Putamen (tissue), 1 donor: ENCODE data around the gene CBY3.
A peak's percentile ranks its signal among the peaks of the same experiment; 100 is the strongest.
"Not testable (repeated sequence)": the region's sequence is repeated elsewhere in the genome, so short reads cannot be mapped to it uniquely, and the experiment has no call there.

ENCODE experiments used
- DNase-seq: peaks from one replicate; pipeline ENCODE4 v3.0.0-alpha.2; 2016; ENCODE audit warnings: low spot score

CBY3 gene

DNA sequence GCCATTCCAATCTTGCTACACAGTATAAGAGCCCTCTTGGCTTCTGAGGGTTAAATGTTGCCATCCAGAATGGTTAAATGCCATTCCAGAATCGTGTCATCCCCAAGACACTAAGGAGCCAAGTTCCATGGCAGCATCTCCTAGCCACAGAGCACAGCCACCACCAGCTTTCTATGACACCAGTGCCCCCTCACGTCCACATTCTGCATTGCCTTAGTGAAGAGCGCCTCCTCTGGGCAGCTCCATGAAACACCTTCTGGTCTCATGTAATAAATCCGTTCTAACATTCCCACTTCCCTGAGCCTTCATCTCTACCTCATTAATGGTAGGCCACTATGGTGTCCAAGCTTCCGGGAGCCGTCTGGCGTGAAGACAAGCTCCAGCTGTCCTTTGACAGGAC is 12.4 kb downstream of the CBY3 start:
- peak; percentile 36 for DNase-seq

DNA sequence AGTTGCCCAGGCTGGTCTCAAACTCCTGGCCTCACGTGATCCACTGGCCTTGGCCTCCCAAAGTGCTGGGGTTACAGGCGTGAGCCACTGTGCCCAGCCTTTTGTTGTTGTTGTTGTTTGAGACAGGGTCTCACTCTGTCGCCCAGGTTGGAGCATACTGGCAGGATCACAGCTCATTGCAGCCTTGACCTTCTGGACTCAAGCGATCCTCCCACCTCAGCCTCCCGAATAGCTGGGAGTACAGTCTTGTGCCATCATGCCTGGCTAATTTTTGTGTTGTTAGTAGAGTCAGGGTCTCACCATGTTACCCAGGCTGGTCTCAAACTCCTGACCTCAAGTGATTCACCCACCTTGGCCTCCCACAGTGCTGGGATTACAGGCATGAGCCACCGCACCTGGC is 19.2 kb downstream of the CBY3 start:
- DNase-seq: not testable (repeated sequence)

DNA sequence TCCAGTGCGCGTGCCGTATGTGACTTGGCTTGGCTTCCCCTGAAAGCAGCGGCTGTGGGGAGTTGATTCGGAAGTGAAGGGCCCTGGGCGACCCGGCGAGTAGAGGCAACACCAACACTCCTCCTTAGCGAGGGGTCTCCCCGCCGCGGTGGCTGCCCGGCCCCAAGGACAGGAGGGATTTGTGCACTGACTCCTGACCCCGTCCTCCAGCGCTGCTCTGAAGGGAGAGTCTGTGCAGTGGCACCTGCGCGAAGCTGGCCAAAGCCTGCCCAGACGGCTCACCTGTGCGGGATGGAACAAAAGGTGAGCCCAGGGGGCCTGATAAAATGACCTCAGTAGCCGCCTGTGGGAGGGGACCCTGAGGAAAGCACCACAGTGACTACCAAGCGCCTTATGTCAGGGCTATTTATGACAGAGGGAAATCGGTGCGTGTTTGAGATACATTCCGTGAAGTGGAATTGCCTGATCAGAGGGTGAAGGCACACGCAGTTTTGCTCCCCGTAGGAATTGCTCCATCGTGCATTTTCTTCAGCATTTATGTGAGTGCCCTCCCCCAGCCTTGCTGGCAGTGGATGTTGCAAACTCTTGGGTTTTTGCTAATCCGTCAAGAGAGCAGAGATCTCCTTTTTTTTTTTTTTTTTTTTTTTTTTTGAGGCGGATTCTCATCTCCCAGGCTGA is 22.5 kb downstream of the CBY3 start:
- DNase-seq: not testable (repeated sequence)

DNA sequence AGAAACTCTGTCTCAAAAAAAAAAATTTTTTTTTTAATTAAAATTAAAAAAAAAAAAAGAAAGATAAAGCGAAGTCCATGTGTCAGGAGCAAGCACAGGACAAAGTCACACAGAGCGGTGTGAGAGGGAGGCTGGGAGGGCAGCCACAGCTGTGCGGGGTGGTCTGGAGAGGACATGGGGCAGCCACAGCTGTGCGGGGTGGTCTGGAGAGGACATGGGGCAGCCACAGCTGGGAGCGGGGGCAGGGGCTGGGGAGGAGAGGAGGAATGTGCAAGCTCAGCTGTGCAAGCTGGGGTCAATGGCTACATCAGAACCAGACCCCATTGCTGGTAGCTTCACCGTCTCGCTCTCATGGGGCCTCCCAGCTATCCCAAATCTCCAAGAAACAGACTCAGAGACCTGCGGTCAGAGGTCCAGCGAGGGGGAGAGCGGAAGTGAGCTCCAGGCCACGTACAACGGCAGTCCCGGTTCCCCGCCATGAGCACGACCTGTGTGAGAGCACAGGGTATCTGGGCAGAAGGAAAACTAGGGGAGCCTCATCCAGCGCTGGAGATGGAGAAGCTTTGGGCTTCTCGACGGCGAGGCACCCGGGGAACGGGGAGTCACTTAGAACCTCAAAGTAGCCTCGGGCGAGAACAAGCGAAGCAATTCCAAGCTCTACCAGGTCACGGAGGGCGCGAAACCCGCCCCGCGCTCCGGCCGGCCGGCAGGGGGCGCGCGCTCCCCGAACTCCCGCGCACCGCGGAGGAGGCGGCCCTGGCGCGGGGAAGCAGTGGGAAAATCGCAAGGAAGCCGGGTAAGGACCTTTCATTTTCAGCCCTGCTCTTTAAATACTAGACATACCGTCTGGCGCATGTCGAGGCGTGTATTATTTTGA is 23.3 kb downstream of the CBY3 start:
- DNase-seq: not testable (repeated sequence)

DNA sequence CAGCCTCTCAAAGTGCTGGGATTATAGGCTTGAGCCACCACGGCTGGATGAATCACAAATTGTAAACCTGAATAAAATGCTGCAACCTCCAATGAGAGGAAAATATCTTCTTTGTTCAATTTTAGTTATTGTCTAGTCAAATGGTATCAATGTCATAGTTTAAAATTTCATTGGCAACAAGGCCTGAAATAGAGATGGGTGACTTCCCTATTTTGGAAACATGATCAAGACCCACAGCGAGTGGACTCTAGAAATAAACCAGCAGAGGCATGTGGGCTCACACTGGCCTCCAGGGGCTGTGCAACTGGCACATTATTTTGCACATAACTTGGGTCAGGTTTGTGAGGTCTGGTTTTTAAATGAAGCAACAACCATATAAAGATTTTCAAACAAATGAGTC is 27.7 kb downstream of the CBY3 start:
- not testable (repeated sequence) for DNase-seq

DNA sequence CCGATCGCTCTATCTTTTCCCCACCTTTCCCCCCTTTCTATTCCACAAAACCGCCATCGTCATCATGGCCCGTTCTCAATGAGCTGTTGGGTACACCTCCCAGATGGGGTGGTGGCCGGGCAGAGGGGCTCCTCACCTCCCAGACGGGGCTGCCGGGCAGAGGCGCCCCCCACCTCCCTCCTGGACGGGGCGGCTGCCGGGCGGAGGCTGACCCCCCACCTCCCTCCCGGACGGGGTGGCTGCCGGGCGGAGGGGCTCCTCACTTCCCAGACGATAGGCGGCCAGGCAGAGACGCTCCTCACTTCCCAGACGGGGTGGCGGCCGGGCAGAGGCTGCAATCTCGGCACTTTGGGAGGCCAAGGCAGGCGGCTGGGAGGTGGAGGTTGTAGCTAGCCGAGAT is 30.6 kb downstream of the CBY3 start:
- DNase-seq: not testable (repeated sequence)

DNA sequence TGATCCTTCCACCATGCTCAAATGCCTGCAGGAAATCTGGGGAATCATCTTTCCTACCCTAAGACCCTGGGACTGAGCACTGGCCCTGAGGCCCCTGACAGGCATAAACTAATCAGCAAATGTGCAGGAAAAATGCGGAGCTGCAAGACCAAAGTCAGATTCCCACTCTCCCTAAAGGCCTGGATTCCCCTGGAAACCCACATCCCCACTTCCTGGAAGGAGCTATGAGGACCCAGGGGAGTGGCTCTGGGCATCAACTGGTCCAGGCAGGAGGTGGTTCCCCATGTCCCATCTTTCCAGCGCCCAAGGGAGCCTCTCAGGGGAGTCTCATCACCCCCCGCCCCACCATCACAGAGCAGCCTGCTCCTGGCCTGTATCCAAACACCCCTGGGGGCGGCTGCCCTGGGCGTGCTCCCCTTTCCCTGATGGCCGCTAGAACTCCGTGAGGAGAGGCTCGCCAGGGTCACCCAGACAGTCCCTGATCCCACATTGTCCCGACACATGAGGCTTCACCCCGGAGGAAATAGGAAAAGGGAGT is 31.6 kb downstream of the CBY3 start:
- not testable (repeated sequence) for DNase-seq

DNA sequence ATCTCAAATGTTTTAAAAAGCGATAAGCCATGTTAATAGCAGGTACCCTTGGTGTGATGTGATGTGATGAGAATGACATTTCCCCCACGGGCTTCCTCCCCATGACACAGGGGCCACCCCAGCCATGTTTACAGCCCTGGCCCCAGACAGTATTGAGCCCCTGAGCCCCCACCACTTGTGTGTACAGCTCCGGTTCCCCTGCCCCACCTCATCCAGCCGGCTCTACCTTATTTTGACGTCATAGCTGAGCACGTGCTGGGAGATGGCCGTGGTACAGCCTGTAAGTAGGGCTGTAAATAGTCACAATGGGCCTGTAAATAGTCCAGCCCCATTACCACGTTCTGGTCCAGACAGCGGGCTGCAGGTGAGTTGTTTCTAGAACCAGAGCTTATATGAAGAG is 32.4 kb downstream of the CBY3 start:
- DNase-seq: no peak

DNA sequence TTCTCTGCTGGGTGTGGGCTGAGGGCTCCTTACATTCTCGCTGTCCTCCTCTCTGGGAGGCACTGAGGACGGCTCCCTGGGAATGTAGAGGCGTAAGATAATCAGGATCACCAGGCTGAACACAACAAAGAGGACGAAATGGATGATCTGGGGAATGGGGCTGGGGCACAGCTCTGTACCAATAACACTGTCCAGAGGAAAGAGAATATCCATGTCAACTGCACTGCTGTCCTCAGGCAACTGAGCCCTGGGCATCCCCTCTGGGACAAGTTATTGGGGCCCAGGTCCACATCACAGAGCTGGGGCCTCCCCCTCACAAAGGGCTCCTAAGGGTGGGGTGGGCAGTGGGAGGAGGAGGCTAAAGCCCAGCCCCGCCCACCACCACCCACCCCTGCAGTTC is 36.1 kb downstream of the CBY3 start:
- not testable (repeated sequence) for DNase-seq

DNA sequence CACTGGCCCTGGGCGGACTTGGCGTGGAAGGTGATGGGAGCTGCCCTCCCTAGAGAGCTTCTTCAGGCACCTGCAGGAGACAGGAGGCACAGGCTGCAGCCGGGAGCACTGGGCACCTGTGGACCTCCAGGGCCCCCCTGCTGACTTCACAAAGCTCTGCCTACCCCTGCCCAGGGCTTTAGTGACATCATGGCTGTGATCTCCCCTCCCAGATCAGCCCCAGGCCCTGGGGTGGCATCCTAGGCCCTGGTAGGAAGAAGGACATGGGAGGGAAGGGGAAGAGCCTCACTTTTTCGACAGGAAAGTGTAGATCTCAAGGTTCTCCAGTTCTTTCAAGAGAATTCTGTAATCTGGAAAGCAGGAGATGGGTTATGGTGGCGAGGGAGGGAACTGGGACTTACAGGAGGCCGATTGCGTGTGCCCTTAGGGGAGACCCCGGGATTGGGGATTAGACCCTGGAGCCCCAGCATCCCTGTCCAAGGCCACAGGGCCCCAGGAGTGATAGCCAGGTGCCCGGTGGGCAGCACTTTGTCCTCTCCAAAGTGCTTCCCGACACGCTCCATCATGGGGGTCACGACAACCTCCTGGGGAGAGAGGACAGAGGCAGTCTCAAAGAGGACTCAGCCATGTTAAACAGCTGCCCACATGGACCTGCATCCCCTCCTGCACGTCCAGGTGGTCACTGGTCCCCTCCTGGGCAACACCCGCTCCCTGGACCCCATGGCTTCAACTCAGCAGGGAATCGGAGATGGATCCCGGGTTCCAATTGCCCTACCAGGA is 37.5 kb downstream of the CBY3 start:
- DNase-seq: not testable (repeated sequence)

DNA sequence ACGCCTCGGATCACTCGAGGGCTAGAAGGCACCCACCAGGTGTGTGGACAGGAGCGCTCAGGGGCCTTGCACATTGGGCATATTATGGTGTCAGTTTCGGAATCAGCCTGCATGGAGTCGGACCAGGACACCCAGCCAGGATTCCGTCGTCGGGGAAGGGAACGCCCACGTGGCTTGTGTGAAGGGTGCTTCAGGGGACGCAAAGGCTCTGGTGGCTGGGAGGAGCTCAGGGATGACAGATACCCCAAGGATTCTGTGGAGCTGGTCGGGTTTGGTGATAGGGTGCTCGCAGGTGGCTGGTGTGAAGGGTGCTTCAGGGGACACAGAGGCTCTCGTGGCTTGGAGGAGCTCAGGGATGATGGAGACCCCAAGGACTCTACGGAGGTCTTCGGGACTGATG is 38.2 kb downstream of the CBY3 start:
- DNase-seq: not testable (repeated sequence)

DNA sequence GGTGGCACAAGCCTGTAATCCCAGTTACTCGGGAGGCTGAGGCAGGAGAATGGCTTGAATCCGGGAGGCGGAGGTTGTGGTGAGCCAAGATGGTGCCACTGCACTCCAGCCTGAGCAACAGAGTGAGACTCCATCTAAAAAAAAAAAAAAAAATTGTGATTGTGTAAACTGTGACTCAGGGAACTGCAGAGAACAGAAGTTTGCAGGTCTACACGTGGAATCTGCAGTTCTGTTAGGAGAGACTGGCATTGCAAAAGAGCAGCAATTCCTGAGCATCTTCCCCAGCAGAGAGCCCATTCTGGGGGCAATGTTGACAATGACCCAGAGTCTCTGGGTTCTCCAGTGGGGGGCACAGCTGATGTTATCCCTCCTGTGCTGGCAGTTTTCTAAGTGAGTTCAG is 39.1 kb downstream of the CBY3 start:
- DNase-seq: not testable (repeated sequence)

DNA sequence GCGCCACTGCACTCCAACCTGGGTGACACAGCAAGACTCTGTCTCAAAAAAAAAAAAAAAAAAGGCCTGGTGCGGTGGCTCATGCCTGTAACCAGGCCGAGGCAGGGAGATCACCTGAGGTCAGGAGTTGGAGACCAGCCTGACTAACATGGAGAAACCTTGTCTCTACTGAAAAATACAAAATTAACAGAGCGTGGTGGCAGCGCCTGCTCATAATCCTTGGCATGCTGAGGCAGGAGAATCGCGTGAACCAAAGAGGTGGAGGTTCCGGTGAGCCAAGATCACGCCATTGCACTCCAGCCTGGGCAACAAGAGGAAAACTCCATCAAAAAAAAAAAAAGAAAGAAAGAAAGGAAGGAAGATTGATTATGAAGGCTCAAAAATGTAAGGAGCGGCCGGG is 41.5 kb downstream of the CBY3 start:
- not testable (repeated sequence) for DNase-seq

DNA sequence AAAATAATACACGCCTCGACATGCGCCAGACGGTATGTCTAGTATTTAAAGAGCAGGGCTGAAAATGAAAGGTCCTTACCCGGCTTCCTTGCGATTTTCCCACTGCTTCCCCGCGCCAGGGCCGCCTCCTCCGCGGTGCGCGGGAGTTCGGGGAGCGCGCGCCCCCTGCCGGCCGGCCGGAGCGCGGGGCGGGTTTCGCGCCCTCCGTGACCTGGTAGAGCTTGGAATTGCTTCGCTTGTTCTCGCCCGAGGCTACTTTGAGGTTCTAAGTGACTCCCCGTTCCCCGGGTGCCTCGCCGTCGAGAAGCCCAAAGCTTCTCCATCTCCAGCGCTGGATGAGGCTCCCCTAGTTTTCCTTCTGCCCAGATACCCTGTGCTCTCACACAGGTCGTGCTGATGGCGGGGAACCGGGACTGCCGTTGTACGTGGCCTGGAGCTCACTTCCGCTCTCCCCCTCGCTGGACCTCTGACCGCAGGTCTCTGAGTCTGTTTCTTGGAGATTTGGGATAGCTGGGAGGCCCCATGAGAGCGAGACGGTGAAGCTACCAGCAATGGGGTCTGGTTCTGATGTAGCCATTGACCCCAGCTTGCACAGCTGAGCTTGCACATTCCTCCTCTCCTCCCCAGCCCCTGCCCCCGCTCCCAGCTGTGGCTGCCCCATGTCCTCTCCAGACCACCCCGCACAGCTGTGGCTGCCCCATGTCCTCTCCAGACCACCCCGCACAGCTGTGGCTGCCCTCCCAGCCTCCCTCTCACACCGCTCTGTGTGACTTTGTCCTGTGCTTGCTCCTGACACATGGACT is 46.3 kb downstream of the CBY3 start:
- DNase-seq: not testable (repeated sequence)

DNA sequence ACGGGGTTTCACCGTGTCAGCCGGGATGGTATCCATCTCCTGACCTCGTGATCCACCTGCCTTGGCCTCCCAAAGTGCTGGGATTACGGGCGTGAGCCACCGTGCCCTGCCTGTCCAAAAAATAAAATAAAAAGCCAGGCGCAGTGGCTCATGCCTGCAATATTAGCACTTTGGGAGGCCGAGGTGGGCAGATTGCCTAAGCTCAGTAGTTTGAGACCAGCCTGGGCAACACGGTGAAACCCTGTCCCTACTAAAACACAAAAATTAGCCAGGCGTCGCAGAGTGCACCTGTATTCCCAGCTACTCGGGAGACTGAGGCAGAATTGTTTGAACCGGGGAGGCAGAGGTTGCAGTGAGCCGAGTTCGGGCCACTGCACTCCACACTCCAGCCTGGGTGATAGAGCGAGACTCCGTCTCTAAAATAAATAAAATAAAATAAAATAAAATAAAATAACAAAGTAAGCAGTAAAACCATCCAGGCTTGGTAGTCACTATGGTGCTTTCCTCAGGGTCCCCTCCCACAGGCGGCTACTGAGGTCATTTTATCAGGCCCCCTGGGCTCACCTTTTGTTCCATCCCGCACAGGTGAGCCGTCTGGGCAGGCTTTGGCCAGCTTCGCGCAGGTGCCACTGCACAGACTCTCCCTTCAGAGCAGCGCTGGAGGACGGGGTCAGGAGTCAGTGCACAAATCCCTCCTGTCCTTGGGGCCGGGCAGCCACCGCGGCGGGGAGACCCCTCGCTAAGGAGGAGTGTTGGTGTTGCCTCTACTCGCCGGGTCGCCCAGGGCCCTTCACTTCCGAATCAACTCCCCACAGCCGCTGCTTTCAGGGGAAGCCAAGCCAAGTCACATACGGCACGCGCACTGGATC is 47.1 kb downstream of the CBY3 start:
- DNase-seq: not testable (repeated sequence)
